ENCODE measurements around the gene CCDC86. TPM values are rescaled to one million over a fixed set of nuclear protein-coding genes. Genes with fewer than 3 reads are reported as not detected.

CCDC86 gene
- total and polyA plus RNA-seq, 2 of the 4 experiments (the other 2 are of a cell fraction), result 9.5 to 34.0 TPM

GRCh38 chr11:60830478-60831142 lies 11.3 kb upstream of the CCDC86 start:
- H4K5ac ChIP-seq (ENCODE audit: low read depth, low read length), result no peak overlapping the region
- no peaks in the 10 kb centered on the region for H3K9me3 ChIP-seq (ENCODE audit: control insufficient read depth, insufficient read depth, low read length)
- no peak overlapping the region for H3K23ac ChIP-seq (ENCODE audit: low read depth, low read length)
- H2BK120ac ChIP-seq (ENCODE audit: low read depth, low read length), result no peak overlapping the region
- no peak overlapping the region for H2BK20ac ChIP-seq (ENCODE audit: low read depth, low read length)
- no peak overlapping the region for H2AK5ac ChIP-seq (ENCODE audit: low read depth, low read length)
- no peak overlapping the region for H4K91ac ChIP-seq (ENCODE audit: insufficient read depth, low read depth, low read length)
- peak overlapping the region; percentile 12 for H2AK9ac ChIP-seq (replicated peaks; ENCODE audit: low read depth, low read length, poor library complexity)
- BruUV-seq (replicated peaks), result no TSS peak
- H3K4me1 ChIP-seq (ENCODE audit: control insufficient read depth, insufficient read depth, low read length), result no peaks in the 10 kb centered on the region
- WGBS, 2 experiments (ENCODE audit: extremely low coverage in 2 of 2, insufficient read length in 1 of 2), result 33% methylated on average over 6 of the region's 10 CpGs; no CpG with 5 or more reads in 1 of the 2 experiments
- CTCF ChIA-PET, result interaction anchor here (0.5 to 4.9 kb wide), 10 partner anchors 8 to 1883 kb away, joined by 3 to 86 read pairs (median 6); no protein-coding TSS in a partner anchor
- DNase-seq (no peak), ATAC-seq (ENCODE audit: low read depth) (peak; percentile 9; the same call in 1 of the 2 replicates)
- H4K8ac ChIP-seq (ENCODE audit: low read depth in 2 of 2, low read length in 2 of 2), result no peak overlapping the region
- no peak overlapping the region for H2BK5ac ChIP-seq (ENCODE audit: low read depth, low read length, poor library complexity, severe bottlenecking)
- H2BK15ac ChIP-seq (ENCODE audit: low read depth, low read length), result no peak overlapping the region
- intact Hi-C loops (cut with micrococcal nuclease), result loop anchor here (1.0 to 5.0 kb wide), 7 partner anchors 55 to 357 kb away; no protein-coding TSS in a partner anchor
- in situ Hi-C loops (cut with MboI; ENCODE audit: low sequenced_read_pairs), result no loop called here
- no peak overlapping the region for H3K14ac ChIP-seq (replicated peaks; ENCODE audit: low read depth, low read length)
- H3K79me1 ChIP-seq (ENCODE audit: low read depth in 1 of 2, low read length in 2 of 2), result no peaks in the 10 kb centered on the region
- H4K20me1 ChIP-seq (ENCODE audit: insufficient read depth, low read length), result no peaks in the 10 kb centered on the region
- dilution Hi-C loops (cut with HindIII; ENCODE audit: low sequenced_read_pairs, unreplicated experiment), result no loop called here
- no peaks in the 10 kb centered on the region for H3K9me1 ChIP-seq (ENCODE audit: insufficient read depth, low read length)
- H3K4me3 ChIP-seq (ENCODE audit: insufficient read depth, low read depth, low read length), result no peak overlapping the region
- no peak overlapping the region for H3K56ac ChIP-seq (ENCODE audit: extremely low read depth, insufficient read depth, low read length)
- no peak overlapping the region for H3K4me2 ChIP-seq (ENCODE audit: low read depth, low read length)
- POLR2A ChIA-PET (ENCODE audit: unreplicated experiment), result interaction anchor here (1.4 kb wide), 1 partner anchor 57 kb away, joined by 4 read pairs; no protein-coding TSS in a partner anchor
- no peak overlapping the region for H3K27ac ChIP-seq (ENCODE audit: insufficient read depth, low read length)
- H3K4ac ChIP-seq (ENCODE audit: low read depth, low read length), result no peak overlapping the region
- H3K36me3 ChIP-seq (ENCODE audit: control insufficient read depth, insufficient read depth, low read length), result no peaks in the 10 kb centered on the region
- H3K27me3 ChIP-seq (ENCODE audit: control insufficient read depth, insufficient read depth, low read length), result peaks cover 39% of the 10 kb centered on the region
- H3K9ac ChIP-seq (ENCODE audit: low read depth, low read length), result no peak overlapping the region
- peak overlapping the region; percentile 47 for H2AFZ ChIP-seq (replicated peaks; ENCODE audit: low read length, poor library complexity)
- H3K18ac ChIP-seq (ENCODE audit: low read depth, low read length), result no peak overlapping the region
- TF ChIP-seq RCOR1 (IDR thresholded peaks at IDR 0.05; ENCODE audit: insufficient replicate concordance, low read length) (no peak), ELK1 (IDR thresholded peaks at IDR 0.05; ENCODE audit: borderline replicate concordance, low read depth, low read length) (no peak), RFX5 (IDR thresholded peaks at IDR 0.05; ENCODE audit: low read depth, low read length) (no peak), MAZ (IDR thresholded peaks at IDR 0.05; ENCODE audit: borderline replicate concordance, low read depth, low read length) (no peak), BHLHE40 (IDR thresholded peaks at IDR 0.05; ENCODE audit: low read depth, low read length) (no peak), CTCF (conservative IDR thresholded peaks at IDR 0.05; ENCODE audit: low read depth, low read length) (no peak), RAD21 (IDR thresholded peaks at IDR 0.05; ENCODE audit: low read length) (no peak), NFE2L2 (IDR thresholded peaks at IDR 0.05; ENCODE audit: low read depth, low read length) (no peak), USF2 (IDR thresholded peaks at IDR 0.05; ENCODE audit: low read depth, low read length) (no peak), MAFK (IDR thresholded peaks at IDR 0.05; ENCODE audit: low read depth, low read length) (no peak), CHD1 (IDR thresholded peaks at IDR 0.05; ENCODE audit: low read depth, low read length) (no peak), MXI1 (IDR thresholded peaks at IDR 0.05; ENCODE audit: borderline replicate concordance, low read depth, low read length) (no peak), FOS (IDR thresholded peaks at IDR 0.05; ENCODE audit: low read depth, low read length) (no peak), POLR2A (IDR thresholded peaks at IDR 0.05; ENCODE audit: low read depth, low read length) (no peak), SMC3 (IDR thresholded peaks at IDR 0.05; ENCODE audit: low read depth, low read length) (no peak)

Measured in IMR-90 (cell line).